NCI-H146 treated with DMSO at 0.1 percent for 48 hours (cell line): ENCODE data around the gene CKAP4.
"Not testable (repeated sequence)": the region's sequence is repeated elsewhere in the genome, so short reads cannot be mapped to it uniquely, and the experiment has no call there.

Experiments used
- DNase-seq: peaks from one replicate; lab custom pipeline; 2025; ENCODE audit not compliant: unreplicated experiment; lab: John Stamatoyannopoulos, UW

CKAP4 gene, protein sequence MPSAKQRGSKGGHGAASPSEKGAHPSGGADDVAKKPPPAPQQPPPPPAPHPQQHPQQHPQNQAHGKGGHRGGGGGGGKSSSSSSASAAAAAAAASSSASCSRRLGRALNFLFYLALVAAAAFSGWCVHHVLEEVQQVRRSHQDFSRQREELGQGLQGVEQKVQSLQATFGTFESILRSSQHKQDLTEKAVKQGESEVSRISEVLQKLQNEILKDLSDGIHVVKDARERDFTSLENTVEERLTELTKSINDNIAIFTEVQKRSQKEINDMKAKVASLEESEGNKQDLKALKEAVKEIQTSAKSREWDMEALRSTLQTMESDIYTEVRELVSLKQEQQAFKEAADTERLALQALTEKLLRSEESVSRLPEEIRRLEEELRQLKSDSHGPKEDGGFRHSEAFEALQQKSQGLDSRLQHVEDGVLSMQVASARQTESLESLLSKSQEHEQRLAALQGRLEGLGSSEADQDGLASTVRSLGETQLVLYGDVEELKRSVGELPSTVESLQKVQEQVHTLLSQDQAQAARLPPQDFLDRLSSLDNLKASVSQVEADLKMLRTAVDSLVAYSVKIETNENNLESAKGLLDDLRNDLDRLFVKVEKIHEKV

DNA sequence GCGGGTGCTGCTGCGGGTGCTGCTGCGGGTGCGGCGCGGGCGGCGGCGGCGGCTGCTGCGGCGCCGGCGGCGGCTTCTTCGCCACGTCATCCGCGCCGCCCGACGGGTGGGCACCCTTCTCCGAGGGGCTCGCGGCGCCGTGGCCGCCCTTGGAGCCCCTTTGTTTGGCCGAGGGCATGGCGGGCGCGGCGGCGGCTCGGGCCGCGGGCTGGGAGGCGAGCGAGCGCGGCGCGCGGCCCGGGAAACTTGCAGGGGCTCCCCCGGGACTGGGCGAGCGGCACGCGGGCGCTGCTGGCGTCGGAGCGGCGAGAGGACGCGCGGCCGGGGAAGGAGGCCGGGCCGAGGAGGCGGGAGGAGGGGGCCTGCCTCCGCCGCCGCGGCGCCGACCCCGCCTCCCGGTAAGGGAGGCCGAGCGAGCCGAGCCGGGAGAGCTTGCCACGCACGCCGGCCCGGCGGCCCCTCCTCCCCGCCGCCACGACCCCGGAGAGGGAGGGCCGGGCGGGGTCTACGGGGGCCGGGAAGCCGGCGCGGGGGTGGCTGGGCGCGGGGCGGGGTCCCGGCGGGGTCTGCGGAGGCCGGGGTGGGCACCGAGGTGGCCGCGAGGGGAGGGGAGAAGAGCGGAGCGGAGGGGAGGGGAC lies at the start of gene CKAP4:
TSS of gene CKAP4 (minus strand) at position 347 of the 638 bp plus-strand sequence. CDS start at position 178, 169 bp downstream.
- peak; percentile 23 for DNase-seq

DNA sequence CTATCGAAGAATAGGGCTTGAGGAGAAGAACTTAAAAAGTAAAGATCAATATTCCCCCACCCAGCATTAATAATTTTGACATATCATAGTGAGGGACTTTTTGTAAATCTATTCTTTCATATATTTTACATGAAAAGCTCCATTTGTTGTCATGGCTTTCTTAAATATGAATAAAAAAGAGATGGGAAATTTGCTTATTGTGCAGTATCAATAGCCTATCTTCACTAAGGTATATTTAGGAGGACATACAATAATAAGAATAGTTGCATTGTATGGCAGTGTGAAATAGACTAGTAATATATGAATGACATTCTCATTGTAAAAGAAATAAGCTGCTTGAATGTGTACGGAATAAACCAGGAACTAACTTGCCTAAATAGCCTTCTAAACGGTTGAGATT lies 49.3 kb upstream of the CKAP4 start:
- no peak for DNase-seq

DNA sequence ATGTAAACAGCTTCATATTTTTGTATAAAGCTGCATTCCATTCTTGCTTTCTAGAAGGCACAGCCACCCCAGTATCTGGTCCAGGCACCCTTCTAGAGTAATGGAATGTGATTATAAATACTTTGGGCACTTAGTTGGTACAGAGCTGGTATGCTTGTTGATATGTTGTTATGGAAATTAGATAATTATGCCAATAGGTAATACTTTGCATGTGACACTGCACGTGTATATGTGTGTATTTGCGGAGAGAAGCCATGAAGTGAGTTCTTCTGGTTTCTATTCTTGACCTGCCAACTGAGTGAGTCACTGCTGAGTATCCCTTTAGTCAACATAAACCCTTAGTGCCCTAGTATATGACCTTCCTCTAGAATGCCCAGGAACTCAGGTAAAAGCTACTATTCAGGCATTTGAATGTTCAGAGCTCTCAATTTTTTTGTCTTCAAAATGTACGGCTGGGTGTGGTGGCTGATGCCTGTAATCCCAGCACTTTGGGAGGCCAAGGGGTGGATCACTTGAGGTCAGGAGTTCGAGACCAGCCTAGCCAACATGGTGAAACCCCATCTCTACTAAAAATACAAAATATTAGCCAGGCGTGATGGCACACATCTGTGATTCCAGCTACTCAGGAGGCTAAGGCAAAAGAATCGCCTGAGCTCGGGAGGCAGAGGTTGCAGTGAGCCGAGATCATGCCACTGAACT lies 48.5 kb upstream of the CKAP4 start:
- DNase-seq = no peak

DNA sequence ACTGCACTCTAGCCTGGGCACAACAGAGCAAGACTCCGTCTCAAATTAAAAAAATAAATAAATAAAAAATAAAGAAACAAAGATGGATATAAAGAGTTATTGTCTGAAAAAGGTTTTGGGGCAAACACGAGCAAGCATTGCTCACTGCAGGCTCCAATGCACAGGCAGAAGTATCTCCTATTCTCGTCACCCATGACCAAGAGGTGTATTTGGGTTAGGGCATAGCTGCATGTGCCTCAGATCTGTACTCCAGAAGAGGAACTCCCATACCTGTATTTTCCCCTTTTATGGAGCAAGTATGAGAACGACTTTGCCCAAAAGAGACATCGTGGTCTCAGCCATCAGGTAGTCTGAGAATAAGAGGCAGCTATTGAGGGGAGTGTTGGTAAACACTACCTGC lies 44.5 kb upstream of the CKAP4 start:
- no peak for DNase-seq

DNA sequence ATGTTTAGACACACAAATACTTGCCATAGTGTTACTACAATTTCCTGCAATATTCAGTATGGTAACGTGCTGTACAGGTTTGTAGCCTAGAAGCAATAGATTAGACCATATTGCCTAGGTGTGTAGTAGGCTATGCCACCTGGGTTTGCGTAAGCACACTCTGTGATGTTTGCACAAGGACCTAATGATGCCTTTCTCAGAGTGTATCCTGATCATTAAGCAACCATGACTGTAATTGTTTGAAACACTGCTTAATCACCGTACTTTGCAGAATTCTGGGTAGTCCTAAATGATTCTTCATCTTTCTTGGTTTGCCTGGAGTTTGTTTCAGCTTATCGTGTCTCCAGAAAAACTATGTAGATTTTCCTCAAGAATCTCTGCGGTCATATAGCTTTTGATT lies 43.5 kb upstream of the CKAP4 start:
- peak; percentile 41 for DNase-seq

DNA sequence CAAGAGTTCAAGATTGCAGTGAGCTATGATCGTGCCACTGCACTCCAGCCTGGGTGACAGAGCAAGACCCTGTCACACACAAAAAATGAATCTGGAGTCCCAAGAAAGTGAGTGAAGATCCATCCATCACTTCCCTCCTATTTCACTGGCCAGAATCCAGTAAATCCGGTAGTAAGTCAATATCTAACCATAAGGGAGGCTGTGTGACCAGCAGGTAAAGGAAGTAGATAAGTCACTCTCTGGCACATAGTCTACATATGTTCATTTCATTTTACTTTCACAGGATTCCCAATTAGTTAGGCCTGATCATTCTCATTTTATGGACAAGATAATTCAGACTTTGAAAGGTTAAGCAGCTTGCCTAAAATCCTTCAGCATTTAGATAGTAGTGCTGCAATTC lies 42.8 kb upstream of the CKAP4 start:
- no peak for DNase-seq

DNA sequence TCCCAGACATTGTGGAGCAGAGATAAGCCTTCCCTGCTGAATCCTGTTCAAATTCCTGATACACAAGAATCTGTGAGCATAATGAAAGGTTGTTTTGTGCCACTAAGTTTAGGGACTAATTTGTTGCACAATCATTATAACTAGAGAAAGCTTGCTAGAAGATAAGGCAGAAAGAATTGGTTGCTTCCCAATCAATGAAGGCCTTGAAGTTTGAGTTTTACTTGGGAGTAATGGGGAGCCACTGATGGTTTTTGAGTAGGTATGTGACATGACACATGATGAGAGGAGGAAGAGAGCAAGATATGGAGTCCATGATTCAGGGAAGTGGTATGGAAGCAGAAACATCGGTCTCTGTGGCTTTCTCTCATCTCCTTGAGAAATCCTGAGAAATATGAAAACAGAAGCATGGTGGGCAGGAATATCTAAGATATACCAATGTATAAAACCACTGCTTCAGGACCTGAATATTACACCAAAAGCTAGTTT lies 41.4 kb upstream of the CKAP4 start:
- DNase-seq = no peak

DNA sequence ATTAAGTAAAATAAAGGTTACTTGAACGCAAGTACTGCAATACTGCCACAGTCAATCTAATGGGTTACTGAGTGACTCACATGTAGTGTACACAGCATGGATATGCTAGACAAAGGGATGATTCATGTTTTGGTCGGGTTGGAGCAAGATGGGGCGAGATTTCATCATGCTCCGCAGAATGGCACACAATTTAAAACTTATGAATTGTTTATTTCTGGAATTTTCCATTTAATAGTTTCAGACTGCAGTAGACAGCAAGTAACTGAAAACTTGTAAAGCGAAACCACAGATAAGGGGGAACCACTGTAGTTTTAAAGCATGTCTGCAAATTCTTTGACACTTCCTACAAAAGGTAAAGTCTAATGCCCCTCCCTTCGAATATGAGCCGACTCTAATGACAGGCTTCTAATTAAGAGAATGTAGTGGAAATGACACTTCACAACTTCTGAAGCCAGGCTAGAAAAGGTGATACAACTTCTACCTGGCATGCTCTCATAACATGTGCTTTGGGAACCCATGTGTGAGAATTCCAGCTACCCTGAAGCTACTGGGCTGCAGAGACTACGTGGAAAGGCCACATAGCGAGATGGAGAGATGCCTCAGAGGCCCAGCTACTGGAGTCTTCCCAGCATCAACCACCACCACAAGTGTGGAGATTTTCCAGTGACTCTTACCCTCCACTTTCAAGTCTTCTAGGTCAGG lies 40.8 kb upstream of the CKAP4 start:
- no peak for DNase-seq

DNA sequence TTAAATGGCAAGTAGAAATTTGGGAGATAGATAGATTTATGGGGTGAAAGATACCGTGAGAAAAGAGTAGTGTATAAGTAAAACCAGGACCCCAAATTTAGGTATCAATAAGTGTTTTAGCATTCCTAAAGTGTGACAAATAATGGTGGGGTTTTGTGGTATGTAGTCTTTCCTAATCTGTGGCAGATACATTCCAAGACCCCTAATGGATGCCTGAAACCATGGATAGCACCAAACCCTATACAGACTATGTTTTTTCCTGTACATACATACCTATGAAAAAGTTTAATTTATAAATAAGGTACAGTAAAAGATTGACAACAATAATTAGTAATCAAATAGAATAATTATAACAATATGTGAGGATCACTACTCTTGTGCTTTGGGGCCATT lies 40.3 kb upstream of the CKAP4 start:
- DNase-seq = no peak

DNA sequence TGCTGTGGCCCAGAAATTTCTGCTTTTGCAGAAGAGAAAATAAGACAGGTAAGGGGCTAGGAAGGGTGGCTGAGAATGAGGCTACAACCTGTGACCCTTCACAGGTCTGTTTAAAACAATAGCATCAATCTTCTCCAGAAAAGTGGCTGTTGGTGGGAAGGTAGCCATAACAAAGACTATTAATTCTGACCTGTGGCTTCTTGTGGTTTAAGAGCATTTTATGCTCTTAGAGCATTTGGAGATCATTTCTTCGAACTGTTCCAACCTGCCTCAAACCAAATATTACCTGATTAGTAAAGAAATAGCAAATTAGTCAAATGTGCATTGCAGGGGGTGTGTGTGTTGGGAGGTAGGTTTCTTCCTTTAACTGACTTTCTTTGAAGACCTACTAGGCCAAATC lies 39.5 kb upstream of the CKAP4 start:
- no peak for DNase-seq

DNA sequence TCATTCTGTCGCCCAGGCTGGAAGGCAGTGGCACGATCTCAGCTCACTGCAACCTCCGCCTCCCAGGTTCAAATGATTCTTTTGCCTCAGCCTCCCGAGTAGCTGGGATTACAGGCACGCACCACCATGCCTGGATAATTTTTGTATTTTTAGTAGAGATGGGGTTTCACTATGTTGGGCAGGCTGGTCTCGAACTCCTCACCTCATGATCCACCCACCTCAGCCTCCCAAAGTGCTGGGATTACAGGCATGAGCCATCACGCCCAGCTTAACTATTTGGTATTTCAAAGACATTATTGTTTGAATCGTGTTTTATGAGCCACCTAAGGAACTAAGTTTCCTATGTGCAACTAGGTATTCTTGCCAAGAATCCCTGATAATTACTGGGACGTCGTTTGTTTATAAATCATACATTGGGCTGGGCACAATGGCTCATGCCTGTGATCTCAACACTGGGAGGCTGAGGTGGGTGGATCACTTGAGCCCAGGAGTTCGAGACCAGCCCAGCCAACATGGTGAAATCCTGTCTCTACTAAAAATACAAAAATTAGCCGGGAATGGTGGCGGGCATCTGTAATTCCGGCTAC lies 38.8 kb upstream of the CKAP4 start:
- not testable (repeated sequence) for DNase-seq

DNA sequence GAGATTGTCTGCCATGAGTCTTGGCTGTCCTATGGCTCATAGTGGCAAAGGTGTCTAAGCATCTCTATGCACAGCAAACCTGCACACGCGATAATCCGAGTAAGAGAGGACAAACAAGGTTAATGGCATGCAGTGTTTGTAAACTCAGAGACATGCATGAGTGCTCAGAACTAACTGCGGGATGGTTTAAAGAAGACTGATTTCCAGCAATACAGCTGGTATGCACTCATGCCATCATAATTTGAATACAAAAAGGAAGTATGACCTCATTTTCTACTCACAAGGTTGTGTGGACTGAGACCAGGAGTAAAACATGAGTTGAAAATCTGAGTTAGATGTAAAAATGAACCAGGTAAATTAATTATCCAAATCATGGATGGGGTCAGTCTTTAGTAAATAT lies 38.2 kb upstream of the CKAP4 start:
- no peak for DNase-seq

DNA sequence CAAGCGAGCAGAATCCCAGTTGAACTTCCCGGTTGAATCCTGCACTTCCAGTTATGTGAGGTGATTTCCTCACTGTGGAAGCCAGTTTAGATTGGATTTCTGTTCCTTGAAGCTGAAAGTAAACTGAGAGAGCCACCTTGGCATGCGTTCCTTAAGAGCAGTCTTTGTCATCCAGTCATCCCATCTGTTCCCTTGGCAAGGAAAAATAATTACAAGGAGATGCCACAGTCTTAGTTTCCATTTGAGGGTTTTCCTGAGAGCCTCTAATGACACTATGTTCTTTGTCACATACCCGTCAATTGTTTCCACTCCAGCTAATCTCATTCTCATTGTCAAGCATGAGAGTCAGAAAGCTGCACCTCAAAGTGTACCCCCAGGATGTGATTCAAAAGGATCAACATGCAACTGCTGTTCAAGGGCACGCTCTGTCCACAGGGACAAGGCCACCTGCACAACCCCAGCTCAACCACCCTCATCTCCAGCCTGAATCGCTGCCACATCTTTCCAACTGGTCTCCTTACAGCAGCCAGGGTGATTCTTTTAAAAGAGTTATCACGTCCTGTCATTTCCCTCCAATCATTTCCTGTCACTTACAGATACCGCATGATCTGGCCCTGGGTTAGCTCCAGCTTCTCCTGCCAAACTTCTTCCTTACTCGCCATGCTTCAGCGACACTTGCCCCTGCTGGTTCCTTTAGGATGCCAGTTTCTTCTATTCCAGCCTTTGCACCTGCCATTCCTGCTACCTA lies 36.7 kb upstream of the CKAP4 start:
- DNase-seq = no peak

DNA sequence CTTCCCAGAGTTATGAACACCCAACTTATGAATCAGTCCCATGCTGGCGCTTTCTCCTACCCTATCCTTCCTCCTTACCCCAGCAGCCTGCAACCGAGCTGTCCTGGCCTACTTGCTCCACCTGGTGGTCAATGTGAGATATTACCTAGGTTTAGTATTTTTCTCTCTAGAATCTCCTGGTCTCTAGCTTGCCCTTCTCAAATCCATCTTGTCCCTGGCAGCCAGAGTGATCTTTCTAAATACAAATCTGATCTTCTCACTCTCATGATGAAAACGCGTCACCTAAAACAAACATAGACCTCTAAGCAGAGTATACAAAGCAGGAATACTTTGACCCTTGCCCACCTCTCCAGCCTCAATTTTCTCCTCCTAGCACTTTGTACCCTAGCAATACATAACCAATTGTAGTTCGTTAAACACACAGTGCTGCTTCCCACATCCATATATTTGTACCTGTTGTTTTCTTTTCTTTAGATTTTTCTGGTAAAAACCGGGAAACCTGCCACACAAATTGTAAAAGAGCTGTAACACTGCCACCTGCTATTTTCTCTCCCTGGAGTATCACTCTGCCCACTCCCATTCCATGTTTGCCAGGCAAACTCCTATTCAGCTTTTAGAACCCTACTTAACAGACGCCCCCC lies 34.8 kb upstream of the CKAP4 start:
- peak; percentile 3 for DNase-seq

DNA sequence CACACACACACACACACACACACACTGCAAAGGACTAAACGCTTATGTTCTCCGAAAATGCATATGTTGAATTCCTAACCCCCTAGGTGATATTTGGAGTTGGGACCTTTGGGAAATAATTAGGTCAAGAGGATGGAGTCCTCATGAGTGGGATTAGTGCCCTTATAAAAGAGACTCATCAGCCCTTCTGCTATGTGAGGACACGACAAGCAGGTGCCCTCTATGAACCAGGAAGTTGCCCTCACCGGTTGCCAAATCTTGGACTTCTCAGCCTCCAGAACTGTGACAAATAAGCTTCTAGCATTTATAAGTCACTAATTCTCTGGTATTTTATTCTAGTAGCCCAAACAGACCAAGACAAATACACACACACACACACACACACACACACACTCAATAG lies 34.0 kb upstream of the CKAP4 start:
- no peak for DNase-seq

DNA sequence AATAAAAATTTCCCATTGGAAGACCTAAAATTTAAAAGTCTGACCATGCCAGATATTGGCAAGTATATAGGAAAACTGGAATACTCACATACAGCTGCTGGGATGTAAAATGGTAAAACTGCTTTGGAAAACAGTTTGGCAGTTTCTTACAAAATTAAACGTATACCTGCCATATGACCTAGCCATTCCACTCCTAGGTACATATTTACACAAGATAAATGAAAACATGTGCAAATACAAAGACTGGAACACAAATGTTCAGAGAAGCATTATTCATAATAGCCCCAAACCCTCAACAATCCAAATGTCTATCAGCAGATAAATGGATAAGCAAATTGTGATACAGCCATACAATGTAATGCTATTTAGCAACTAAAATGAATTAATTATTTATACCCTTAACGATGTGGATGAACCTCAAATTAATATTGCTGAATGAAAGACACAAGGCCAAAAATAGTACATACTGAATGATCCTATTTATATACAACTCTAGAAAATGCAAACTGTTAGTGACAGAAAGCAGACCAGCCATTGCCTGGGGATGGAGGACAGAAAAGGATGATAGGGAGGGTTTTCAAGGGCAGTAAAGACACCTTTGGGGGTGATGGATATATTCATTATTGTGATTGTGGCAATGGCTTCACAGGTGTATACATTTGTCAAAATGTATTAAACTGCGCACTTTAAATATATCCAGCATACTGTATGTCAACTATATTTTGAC lies 33.4 kb upstream of the CKAP4 start:
- peak; percentile 14 for DNase-seq

DNA sequence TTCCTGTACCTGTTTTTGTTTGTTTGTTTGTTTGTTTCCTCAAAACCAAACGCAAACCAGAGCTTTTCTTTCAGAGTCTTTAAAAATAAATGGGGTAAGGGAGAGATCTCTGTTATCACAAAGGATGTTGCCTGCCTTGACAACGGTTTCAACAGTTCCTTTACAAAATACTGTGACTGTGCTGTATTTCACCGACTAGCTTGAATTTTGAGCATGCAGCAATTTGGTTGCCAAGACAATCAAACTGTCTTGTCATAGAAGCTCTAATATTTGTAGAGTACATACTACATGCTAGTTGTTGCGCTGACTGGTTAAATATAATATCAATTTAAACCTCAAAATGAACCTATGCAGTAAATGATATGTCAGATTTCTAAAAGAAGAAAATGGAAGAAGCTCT lies 32.3 kb upstream of the CKAP4 start:
- DNase-seq = no peak

DNA sequence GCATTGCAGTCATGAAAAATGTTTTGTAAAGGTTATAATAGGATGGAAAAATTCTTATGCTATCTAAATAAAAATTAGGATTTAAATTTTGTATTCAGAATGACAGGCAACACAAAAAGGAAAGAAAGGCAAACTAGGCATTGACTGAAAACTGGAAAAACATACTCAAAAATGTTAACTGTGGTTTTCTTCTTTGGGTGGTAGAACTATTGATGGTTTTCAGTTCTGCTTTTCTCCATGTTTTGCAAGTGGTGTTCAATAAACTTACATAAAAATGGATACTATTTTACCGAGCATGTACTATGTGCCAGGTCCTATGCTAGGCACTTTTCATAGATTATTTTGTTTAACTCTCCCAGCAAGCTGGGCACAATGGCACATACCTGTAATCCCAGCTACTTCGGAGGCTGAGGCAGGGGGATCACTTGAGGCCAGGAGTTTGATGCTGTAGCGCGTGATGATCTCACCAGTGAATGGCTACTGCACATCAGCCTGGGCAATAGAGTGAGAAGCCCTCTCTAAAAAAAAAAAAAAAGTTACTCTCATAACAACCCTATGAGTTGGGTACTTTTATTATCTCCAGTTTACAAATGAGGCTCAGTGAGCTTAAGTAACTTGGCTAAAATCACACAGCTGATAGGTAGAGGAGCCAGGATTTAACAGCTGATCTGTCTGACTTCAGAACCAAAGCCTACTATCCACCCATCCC lies 28.4 kb upstream of the CKAP4 start:
- DNase-seq = no peak
